OCI-LY7 (cell line): Measurements from ENCODE around the gene GOLT1A. TPM values are rescaled to one million over a fixed set of nuclear protein-coding genes. Genes with fewer than 3 reads are reported as not detected.

ENCODE experiments used
- BruUV-seq: library from RNA; stranded (reverse); fragments of 400-500 nt; replicated peaks from 2 replicates; lab custom pipeline; 2021; lab: Mats Ljungman, UMichigan
- CTCF ChIA-PET: fragments of 300-600 bp; sonication (Branson Sonifier 250); formaldehyde crosslinking; loops from one replicate; lab custom pipeline; 2022; ENCODE audit warnings: antibody characterized with exemption; ENCODE audit not compliant: unreplicated experiment; lab: Charles Lee
- POLR2A ChIA-PET: fragments of 300-600 bp; sonication (Branson Sonifier 250); formaldehyde crosslinking; loops from one replicate; lab custom pipeline; 2022; ENCODE audit warnings: antibody characterized with exemption; lab: Charles Lee
- DNase-seq: peaks from one replicate; pipeline ENCODE4 v3.0.0-alpha.2; 2015; ENCODE audit warnings: low spot score
- H2AFZ ChIP-seq: fragments of 200-600 bp; sonication (generic), shearing (Covaris generic); 2 replicates; pipeline ENCODE4 v1.6.1; 2014; ENCODE audit warnings: mild to moderate bottlenecking, antibody characterized with exemption, low read length, moderate library complexity
- H3K27ac ChIP-seq: fragments of 200-600 bp; sonication (generic); 2 replicates; pipeline ENCODE4 v1.5.1; 2014; ENCODE audit warnings: mixed run types, low read depth, mild to moderate bottlenecking, moderate library complexity, low read length, inconsistent platforms; ENCODE audit not compliant: poor library complexity, severe bottlenecking
- H3K36me3 ChIP-seq: fragments of 200-600 bp; sonication (generic); 2 replicates; pipeline ENCODE4 v1.6.1; 2014; ENCODE audit warnings: mild to moderate bottlenecking, antibody characterized with exemption, low read length, moderate library complexity, mixed read lengths; ENCODE audit not compliant: insufficient read depth
- H3K4me1 ChIP-seq: fragments of 200-600 bp; sonication (generic); 2 replicates; pipeline ENCODE4 v1.5.1; 2014; ENCODE audit warnings: mild to moderate bottlenecking, low read length; ENCODE audit not compliant: insufficient read depth, poor library complexity, severe bottlenecking
- H3K4me2 ChIP-seq: fragments of 200-600 bp; sonication (generic); 2 replicates; pipeline ENCODE4 v1.6.1; 2014; ENCODE audit warnings: mild to moderate bottlenecking, low read length
- H3K4me3 ChIP-seq: fragments of 200-600 bp; sonication (generic); 2 replicates; pipeline ENCODE4 v1.5.1; 2014; ENCODE audit warnings: mild to moderate bottlenecking, low read depth, low read length; ENCODE audit not compliant: poor library complexity, severe bottlenecking
- H3K79me2 ChIP-seq: fragments of 200-600 bp; sonication (generic); 2 replicates; pipeline ENCODE4 v1.6.1; 2016; ENCODE audit warnings: low read depth, mild to moderate bottlenecking, low read length, moderate library complexity, mixed read lengths; ENCODE audit not compliant: insufficient read depth
- H3K9me2 ChIP-seq: fragments of 200-600 bp; sonication (generic); 2 replicates; pipeline ENCODE4 v1.6.1; 2016; ENCODE audit warnings: mild to moderate bottlenecking, low read length, mixed read lengths; ENCODE audit not compliant: insufficient read depth
- H3K9me3 ChIP-seq: fragments of 200-600 bp; sonication (generic); 2 replicates; pipeline ENCODE4 v1.6.1; 2014; ENCODE audit warnings: mild to moderate bottlenecking, mixed run types, low read length, mixed read lengths
- H4K20me1 ChIP-seq: fragments of 200-600 bp; sonication (generic); 2 replicates; pipeline ENCODE4 v1.6.1; 2014; ENCODE audit warnings: mild to moderate bottlenecking, antibody characterized with exemption, low read length, moderate library complexity, mixed read lengths; ENCODE audit not compliant: insufficient read depth
- CTCF ChIP-seq: fragments of 200-600 bp; sonication (generic); conservative IDR thresholded peaks from 2 replicates; pipeline ENCODE4 v1.5.1; 2014; ENCODE audit warnings: mild to moderate bottlenecking, antibody characterized with exemption, low read length, moderate library complexity, mixed read lengths
- EZH2phosphoT487 ChIP-seq: fragments of 200-600 bp; sonication (generic); IDR thresholded peaks from 2 replicates; pipeline ENCODE4 v1.6.1; 2018; ENCODE audit warnings: low read depth, borderline replicate concordance, mild to moderate bottlenecking, mixed run types, antibody characterized with exemption, low read length, moderate library complexity, mixed read lengths
- intact Hi-C: fragments of 100-400 bp; cut with micrococcal nuclease; formaldehyde crosslinking; loops from one replicate; pipeline ENCODE4 v1.10.0; 2022; ENCODE audit not compliant: unreplicated experiment
- total RNA-seq, 2 experiments: library from RNA; depleted of rRNA in 1 of 2; stranded (reverse); fragments of >200 nt in 1 of 2; shearing (Covaris generic) in 1 of 2; gene quantifications; 2 replicates each; pipeline ENCODE4 v1.2.3, GENCODE V29; 2014 to 2022

GOLT1A gene
- total RNA-seq, 2 experiments from 2014 or later = not detected

- no peak for TF ChIP-seq CTCF
- TF ChIP-seq EZH2phosphoT487 = no peak
- Histone ChIP-seq H2AFZ (no peak overlapping the region), H4K20me1 (no peaks in the 10 kb centered on the region), H3K9me2 (no peaks in the 10 kb centered on the region), H3K4me2 (no peak overlapping the region), H3K4me3 (no peak overlapping the region), H3K9me3 (no peaks in the 10 kb centered on the region), H3K36me3 (no peaks in the 10 kb centered on the region), H3K27ac (no peak overlapping the region), H3K79me2 (no peaks in the 10 kb centered on the region), H3K4me1 (no peaks in the 10 kb centered on the region)
- CTCF ChIA-PET = no interaction called here
- POLR2A ChIA-PET = no interaction called here
- DNase-seq = no peak
- BruUV-seq = no TSS peak
- intact Hi-C loops = no loop called here
These were observed 29.1 kb upstream of the GOLT1A start for GRCh38 chr1:204242920-204243319.

- CTCF ChIA-PET = no interaction called here
These were observed 28.1 kb upstream of the GOLT1A start for GRCh38 chr1:204241914-204242313.

More at GRCh38 chr1:204241914-204242313, 28.1 kb upstream of the GOLT1A start:
- no peak for DNase-seq
- no peaks in the 10 kb centered on the region for H4K20me1 ChIP-seq
- H3K9me3 ChIP-seq = no peaks in the 10 kb centered on the region
- H2AFZ ChIP-seq = no peak overlapping the region
- H3K36me3 ChIP-seq = no peaks in the 10 kb centered on the region
- BruUV-seq = no TSS peak
- POLR2A ChIA-PET = no interaction called here
- H3K4me1 ChIP-seq = no peaks in the 10 kb centered on the region
- intact Hi-C loops = no loop called here
- no peaks in the 10 kb centered on the region for H3K9me2 ChIP-seq
- H3K4me2 ChIP-seq = no peak overlapping the region
- H3K27ac ChIP-seq = no peak overlapping the region
- no peak for TF ChIP-seq CTCF
- no peak for TF ChIP-seq EZH2phosphoT487
- no peak overlapping the region for H3K4me3 ChIP-seq
- H3K79me2 ChIP-seq = no peaks in the 10 kb centered on the region
